Islet precursor cell (in vitro differentiated cells): Measurements from ENCODE around the gene ATG2A.

ENCODE experiments used
- DNase-seq: peaks from one replicate; pipeline ENCODE4 v3.0.0-alpha.2; 2018

ATG2A gene

DNA sequence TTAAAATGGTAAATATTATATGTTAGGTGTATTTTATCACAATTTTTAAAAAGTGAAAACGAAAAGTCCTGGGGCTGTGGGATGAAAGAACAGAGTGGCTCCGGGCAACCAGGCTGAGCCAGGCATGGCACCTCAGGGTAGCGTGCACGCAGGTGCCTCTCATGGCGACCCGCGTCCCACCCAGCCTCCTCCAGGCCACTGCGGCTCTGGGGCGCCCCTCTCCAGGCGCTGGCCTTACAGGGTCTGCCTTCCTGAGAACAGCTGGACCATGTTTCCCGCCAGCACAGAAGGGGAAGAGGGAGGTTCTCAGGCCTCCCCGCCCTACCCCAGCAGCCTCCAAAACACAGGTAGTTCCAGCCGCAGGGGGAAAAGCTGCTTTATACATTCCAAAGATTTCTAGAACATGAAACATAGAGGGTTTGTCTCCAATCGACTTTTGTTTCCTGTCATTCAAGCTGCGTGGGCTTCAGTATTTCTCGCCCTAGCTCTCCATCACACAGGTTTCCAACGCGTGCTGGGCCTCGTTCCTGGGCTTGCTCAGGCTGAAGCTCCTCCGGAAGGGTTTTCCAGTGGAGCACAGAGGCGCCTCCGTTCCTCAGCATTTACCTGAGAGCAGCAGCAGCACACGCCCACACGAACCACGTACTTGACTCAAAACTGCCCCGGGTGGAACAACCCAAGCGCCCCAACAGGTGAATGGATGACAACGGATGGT lies 49.1 kb downstream of the ATG2A start:
- no peak for DNase-seq

DNA sequence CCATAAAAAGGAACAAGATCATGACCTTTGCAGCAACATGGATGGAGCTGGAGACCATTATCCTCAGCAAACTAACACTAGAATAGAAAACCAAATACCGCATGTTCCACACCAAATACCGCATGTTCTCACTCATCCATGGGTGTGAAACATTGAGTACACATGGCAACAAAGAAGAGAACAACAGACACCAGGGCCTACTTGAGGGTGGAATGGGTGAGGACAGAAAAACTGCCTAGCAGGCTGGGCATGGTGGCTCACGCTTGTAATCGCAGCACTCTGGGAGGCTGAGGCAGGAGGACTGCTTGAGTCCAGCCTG lies 50.9 kb downstream of the ATG2A start:
- no peak for DNase-seq

DNA sequence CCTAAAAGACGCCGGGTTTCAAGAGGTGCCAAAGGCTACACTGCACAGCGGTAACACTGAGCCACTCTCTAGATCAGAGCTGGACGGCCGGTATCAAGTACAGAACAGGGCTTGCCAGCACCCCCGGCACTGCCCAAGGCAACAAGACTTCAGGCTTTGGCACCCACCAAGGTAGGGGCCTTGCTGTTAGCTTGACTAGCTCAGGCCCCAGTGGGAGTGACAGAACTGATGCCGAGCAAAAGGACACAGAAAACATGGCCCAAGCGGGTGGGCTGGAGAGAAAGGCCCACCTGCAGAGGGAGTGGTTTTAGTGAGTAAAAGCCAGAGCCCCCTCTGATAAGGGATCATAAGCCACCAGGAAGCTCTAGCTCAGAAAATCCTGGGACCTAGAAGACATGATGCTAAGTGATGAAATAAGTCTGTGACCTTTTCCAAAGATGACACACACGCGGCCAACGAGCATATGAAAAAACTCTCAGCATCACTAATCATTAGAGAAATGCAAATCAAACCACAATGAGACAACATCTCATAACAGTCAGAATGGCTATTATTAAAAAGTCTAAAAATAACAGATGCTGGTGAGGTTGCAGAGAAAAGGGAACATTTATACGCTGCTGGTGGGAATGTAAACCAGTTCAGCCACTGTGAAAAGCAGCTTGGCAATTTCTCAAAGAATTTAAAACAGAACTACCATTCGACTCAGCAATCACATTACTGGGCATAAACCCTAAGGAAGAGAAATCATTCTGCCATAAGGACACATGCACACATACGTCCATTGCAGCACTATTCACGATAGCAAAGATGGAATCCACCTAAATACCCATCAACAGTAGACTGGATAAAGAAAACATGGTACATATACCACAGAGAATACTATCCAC lies 51.5 kb downstream of the ATG2A start:
- DNase-seq: no peak

DNA sequence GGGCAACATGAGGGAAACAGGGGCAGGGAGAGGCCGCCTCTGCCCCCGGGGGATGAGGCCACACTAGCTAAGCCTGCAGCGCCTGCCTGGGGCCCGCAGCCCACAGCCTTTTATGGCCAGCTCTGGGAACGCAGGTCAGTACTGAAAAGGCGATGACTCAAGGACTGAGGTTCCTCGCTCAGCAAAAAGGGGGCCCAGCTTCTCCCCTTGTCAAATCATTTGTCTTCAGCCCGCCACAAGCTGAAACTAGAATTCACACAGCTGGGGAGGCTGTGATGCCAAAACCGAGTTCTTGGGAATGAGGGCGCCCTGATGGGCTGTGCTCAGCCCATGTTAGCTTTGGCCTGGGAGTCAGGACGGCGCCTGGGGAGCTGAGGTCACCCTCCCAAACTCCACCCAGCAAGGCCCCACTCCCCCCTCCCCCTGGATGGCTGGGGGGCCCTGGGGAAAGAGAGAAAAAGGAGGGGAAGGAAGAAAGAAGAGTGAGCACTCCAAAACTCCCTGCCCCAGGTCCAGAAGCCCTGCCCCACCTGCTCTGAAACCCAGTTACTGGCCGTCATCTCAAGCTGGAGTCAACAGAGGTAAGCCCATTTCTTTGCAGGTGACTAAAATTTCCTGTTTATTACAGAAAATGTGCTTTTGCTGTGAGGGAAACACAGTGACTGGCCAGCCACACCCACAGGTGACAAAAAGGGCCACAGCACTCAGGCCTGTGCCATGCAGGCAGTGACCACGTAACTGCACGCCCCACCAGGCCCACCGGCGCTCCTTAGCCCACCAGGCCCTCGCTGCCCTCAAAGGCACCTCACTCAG lies 52.3 kb downstream of the ATG2A start:
- peak; percentile 82 for DNase-seq

DNA sequence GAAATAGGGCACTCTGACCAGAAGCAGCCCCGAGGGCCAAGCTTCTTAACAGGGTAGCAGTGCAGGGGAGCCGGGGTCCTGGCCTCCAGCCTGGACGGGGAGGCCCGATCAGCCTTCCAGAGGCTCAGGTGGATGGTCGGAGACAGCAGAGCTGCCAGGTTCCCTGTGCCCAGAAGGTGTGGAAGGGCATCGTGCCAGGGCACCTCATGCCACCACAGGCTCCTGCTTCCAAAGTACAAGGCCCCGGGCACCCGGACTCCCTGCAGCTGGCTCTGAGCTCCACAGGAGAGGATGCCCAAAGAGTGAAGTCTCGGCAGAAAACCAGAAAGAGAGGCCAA lies 52.9 kb downstream of the ATG2A start:
- DNase-seq: no peak

DNA sequence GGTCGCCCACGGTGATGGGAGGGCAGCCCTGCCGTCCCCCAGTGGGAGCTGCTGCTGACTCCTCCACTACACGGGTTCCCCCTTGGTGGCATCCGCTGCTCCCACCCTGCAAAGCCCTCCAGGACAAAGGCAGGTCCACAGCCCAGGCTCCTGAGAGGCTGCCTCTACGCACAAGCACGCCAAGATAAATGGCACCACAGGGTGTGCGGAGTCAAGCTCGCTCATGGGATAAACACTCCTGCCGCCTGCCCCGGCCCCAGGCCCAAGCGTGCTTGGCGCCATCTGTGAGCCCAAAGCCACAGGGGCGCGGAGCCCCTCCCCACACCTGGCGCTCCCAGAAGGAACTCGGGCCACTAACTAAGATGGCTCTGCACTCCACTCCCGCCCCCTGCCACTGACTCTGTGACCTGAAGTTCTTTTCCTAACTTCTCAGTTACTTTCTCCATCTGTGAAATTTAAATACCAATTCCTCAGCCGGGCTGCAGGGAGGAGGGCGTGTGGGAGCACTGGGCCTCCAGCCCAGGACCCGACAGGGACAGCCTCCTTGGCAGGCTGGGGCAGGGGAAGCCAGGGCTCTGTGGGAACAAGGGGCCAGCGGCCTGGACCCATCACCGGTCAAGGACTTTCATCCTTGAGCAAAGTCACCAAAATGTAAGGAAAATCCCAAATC lies 53.5 kb downstream of the ATG2A start:
- no peak for DNase-seq

DNA sequence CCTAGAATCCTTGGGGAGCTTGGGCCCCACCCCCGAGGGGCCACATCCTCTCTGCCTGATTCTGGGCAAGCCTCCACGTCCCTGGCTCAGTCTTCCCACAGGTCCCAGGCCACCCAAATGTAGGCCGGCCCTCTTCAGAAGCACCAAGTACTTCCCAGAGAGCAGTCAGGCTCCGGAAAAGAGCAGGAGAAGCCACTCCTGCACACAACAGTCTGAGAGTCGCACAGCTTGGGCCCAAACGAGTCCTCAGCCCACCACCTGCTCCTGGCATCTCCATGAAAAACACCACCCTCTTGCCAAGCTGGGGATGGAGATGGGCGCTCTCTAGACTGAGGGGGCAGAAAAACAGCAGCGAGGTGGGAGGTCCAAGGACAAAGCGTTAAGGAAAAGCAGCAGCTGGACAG lies 54.0 kb downstream of the ATG2A start:
- no peak for DNase-seq

DNA sequence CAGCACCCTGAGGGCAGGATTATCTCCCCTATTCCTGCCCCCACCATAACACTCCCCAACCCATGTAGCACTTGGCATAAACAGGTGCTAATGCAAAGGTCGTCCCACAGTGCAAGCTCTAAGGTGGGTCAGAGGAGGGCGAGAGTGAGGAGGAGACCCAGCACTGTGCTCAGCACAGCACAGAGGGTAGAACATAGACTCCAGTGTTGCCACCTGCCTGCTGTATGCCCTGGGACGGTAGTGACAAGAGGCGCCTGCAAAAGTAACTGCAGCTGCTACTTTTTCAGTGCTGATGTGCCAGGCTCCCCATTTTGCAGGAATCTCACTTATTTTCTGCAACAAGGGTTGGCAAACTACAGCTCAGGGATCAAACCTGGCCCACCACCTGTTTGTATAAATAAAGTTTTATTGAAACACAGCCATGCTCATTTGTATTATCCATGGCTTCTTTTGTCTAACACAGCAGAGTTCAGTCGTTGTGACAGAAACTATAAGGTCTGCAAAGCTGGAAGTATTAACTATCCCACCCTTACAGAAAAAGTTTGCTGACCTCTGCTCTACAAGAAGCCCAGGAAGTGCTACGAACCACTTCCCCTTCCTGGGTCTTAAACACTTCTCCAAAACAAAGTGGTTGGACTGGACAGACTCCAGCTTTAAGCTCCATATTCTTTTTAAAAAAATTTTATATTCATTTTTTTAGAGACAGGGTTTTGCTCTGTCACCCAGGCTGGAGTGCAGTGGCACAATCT lies 55.6 kb downstream of the ATG2A start:
- DNase-seq: no peak

DNA sequence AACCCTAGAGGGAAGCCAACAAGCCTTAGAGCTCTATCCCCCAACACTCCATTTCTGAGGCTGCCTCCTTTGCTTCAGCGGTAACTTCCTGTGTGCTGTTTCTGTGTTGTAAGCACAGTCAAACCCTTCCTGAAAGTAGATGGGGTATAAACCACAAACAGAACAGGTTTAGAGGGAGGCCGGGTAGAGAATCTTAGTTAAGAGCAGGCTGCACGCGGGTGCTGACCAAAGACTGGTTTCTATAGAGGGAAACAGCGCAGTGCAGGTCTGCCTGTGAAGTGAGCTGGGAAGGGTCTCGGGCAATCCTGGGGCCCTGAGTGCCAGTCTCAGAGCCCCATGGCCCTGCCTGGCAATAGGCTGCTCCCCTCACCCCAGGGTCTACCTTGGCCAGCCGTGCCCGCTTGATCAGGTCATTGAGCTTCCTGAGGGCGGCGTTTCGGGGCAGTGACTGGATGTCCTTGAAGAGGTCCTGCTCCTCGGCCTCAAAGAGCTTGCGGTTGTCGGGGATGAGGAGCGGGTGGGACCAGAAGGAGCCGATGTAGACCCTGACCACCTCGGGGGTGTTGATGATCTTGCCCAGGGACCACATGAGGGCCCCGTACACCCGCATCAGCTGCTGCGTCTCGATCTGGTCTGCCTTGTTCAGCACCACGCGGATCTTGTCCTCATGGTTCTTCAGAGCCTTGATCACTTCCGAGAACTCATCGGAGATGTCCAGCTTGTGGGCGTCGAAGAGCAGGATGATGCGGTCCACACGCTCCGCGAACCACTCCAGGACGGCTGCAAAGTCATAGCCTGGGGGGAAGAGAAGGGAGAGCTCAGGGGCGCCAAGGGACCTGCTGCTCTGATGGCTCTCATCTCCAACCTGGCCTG lies 57.2 kb downstream of the ATG2A start:
- no peak for DNase-seq

DNA sequence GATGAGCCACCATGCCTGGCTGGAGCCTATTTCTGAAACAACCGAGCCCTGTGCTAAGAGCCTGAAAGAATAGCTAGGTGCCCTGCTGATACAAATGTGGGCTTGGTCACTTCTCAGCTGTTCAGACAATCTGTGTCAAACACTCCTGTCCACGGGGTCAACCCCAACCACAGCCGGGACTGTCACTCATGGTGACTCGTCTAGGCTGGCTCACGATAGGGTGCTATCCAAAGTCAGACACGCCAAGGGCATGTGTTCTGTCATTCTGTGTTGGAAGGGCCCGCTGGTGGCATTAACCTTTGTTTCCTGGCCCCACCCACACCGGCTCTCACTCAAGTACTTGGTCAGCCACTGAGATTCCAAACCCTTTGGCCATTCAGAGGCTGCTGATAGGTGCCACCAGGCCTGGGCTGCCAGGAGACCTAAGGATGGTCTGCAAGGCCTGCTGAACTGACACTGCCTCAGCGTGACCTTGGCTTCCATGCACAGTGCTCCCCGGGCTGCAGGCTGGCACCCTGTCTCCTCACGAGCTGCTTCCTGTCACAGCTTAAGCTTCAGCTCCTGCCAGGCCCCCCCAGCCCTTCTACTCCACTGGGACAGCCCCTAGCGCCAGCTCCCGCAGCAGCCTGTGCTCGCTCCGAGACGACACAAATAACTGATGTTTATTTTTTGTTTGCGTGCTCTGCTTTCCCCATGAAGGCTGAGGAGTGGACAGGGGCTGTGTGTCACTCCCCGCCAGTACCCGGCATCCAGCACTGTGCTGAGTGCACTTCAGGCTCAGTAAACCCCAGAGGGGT lies 58.3 kb downstream of the ATG2A start:
- DNase-seq: no peak

DNA sequence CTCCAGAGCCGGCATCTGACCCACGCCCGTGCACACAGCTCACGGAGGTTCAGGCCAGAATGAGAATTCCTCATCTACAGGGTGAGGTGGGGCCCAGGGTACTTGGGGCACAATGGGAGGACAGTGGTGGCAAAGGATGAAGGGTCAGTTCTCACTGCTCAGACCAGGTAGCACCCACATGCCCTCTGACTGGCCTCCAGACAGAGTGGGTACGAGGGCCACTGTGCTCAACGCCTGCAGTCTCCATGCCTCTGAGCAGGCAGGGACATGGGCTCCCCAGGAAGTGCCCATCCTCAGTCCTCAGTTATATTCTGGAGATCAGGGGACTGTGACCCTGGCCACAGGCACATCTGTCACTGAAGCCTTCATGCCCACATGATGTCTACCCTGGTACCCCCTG lies 59.5 kb downstream of the ATG2A start:
- DNase-seq: no peak

DNA sequence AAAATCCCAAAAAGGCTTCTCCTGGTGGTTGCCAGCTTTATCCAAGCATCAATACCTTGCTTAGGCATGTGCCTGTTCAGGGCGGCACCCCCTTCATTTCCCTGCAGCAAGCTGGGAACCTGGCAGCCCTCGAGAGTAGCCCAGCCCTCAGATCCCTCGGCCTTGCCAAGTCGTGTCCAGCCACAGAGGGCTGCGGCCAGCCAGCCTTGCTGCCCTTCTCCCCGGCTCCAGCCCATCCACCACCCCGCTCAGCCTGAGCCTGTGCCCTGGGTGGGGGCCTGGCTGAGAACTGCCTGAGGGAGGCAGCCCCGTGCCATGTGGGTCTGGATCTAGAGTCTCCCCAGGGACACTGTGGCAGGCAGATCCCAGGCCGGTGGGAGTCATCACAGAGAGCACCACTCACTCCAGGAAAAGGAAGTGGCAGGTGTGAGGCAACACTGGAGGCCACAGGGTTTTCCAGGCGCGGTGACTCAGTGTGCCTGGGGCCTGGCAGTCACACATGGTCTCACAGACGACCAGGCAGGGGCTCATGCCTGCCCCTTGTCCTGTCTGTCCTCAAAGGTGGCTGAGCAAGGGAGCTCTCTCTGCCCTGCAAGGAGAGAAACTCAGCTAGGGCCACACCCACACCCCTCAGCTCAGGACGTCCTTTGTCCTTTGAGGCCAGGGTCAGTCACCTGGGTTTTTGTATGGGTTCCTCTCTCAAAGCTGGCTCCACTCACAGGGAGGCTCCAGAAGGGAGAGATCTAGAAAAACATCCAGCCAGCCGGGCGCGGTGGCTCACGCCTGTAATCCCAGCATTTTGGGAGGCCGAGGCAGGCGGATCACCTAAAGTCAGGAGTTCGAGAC lies 60.4 kb downstream of the ATG2A start:
- peak; percentile 96 for DNase-seq

DNA sequence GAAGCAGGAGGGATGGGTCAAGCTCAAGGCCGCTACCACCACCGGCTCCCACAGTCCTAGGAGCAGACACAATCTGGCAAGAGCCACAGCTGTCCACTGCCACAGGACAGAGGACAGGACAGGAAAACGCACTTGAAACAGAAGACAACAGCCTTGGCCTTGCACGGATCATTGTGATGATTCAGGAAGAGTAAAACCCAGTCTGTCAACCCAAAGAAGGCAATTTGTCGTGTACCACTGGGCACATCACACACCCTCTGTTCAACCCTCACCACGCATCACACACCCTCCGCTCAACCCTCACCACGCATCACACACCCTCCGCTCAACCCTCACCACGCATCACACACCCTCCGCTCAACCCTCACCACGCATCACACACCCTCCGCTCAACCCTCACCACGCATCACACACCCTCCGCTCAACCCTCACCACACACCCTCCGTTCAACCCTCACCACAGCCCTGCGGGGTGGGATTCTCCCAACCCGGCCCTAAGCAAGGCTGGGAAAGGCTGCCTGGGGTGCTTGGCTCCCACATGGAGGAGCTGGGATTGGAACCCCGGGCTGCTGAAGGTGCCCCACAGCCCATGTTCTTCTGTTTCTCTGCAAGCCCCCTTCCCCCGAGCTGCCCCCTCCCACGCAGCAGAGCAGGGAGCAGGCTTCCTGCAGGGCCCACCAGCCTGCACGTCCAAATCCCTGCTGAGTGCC lies 61.3 kb downstream of the ATG2A start:
- no peak for DNase-seq

DNA sequence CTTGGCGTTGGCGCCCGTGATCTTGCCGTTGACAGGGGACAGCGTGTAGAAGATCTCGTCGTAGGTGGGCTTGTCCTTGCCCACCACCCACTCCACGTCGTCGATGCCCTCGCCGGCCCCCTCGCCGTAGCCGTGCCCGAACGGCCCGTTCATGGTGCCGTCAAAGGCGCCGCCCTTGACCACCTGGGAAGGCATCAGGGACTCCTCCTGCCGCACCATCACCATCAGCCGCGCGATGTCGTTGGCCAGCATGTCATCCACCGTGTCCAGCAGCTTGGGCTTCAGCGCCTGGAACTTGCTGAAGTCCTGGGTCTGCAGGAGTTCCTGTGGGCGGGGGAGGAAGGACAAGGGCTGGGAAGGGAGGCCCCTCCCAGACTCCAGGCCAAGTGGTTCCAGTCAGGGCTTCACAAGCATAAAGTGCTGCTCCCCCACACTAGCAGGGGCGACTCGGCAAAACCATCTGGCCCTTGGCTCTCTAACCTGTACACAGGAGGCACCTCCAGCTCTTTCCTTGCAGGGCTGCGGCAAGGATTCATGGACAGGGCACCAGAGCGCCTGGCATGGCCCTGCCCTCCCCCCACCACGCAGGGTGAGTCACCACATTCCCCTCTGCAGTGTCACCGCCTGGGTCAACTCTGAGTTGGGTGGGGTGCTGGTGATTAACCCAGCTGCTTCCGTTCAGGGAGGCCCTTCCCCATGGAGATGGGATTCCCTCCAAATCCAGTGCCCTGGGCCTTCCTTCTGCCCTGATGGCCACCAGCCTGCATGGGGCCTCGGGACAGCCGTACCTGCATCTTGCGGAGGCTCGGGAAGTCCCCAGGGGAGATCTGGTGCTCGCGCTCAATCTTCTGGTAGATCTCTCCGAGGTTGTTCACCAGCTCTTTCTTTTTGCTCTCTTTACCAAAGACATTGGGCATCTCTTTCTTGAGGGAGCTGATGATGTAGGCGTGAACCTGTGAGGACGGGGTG lies 62.2 kb downstream of the ATG2A start:
- DNase-seq: peak; percentile 96

DNA sequence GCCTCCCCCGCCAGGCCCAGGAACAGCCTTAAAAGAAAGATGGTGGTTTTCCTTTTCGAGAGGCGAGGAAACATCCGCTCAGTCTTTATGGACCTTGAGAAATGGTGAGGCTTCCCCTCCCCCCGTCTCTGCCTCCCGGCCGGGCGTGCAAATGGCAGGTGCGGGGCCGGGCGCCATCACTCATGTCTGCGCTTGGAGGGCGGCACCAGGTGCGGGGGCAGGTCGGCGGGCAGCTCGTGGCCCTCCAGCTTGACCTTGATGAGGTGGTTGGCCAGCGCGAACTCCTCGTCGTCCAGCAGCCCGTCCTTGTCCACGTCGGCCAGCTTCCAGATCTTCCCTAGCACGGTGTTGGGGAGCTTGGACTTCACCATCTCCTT lies 62.9 kb downstream of the ATG2A start:
- DNase-seq: no peak

DNA sequence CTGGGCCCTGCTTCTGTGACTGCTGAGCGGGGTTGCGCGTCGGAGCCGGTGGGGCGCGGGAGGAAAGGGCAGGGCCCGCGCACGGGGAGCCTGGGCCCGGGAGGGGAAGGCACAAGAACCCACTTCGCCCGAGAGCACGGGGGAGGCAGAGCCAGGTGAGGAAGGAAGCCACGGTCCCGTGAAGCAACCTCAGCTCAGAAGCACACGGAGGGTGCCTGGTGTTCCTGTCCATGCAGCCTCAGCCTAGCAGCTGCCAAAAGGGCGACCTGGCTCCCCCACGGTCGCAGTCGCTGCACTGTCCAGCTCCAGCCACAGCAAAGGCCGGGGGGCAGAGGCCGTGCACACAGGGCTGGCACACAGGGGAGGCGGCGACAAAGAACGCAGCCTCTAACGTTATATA lies 63.3 kb downstream of the ATG2A start:
- DNase-seq: no peak

DNA sequence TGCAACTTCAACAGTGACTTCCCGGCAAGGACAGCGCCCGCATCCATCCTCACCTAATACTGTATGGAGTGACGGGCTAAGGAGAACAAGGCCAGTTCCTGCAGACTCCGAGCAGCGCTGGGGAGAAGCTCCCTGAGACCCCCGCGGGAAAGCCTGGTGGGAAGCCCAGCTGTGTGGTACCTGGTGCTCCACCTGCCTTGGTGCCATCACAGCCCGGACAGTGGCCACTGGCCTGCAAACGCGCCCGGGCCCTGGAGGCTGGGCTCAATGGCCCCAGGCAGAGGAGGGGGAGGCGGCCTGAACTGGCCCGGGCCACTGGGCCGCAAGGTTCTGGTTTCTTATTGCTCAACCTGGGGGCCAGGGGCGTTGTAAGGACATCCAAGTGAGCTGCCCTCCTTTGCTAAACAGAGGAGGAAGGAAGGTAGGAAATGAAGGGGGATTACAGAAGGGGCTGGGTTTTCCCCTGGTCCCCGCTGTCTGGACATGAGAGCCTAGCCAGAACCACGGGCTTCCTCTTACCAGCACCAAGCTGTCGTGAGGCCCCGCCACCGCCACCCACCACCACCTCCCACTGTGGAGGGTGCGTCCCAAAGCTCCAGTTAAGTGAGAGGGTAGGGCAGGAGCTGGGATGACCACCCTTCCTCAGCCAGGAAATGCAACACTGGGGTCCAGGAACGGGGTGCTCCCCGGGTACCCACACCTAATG lies 64.1 kb downstream of the ATG2A start:
- DNase-seq: no peak
